NAMALWA (cell line): Measurements from ENCODE around the gene SLC45A1.

ENCODE experiments used
- DNase-seq: peaks from one replicate; pipeline ENCODE4 v3.0.0-alpha.2; 2015; ENCODE audit warnings: low spot score

Gene SLC45A1

DNA sequence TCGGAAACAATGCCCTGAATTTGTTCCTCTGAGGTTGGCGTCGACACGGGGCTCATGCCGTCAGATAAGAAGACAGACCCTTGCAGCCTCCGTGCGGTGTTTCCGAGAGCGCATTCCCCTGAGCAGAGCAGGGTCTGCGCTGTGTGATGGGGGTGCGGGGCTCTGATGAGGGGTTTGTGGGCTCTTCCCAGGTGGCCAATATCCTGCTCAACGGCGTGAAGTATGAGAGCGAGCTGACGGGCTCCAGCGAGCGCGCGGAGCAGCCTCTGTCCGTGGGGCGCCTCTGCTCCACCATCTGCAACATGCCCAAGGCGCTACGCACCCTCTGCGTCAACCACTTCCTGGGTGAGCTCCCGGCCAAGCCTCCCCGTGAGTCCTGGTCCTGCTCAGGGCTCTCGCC is 17.3 kb downstream of the SLC45A1 start:
- no peak for DNase-seq

DNA sequence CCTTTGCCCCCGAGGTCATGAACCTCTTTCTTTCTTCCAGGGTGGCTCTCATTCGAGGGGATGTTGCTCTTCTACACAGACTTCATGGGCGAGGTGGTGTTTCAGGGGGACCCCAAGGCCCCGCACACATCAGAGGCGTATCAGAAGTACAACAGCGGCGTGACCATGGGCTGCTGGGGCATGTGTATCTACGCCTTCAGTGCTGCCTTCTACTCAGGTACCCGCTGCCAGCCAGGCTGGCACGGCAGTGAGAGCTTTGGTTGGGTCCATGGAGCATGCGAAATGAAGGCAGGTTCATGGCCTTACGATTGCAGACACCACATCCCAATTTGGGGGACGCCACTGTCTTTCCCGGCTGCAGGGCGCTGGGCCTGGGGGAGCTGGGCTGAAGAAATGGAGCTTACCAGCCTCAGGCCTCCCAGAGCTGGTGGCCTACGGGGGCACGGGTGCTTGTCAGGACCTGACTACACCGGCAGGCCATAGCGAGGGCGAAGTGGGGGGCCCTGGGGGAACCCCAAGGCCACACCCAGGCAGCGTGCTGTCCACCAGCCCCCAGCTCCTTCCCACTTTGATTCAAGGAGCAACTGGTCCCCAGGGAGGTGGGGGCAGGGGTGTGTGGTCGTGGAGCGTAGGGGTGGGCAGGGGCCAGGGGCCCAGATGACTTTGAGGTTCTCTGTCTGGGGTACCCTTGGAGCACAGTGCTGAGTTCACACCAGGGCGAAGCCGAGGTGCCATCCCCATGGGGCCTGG is 20.0 kb downstream of the SLC45A1 start:
- no peak for DNase-seq

DNA sequence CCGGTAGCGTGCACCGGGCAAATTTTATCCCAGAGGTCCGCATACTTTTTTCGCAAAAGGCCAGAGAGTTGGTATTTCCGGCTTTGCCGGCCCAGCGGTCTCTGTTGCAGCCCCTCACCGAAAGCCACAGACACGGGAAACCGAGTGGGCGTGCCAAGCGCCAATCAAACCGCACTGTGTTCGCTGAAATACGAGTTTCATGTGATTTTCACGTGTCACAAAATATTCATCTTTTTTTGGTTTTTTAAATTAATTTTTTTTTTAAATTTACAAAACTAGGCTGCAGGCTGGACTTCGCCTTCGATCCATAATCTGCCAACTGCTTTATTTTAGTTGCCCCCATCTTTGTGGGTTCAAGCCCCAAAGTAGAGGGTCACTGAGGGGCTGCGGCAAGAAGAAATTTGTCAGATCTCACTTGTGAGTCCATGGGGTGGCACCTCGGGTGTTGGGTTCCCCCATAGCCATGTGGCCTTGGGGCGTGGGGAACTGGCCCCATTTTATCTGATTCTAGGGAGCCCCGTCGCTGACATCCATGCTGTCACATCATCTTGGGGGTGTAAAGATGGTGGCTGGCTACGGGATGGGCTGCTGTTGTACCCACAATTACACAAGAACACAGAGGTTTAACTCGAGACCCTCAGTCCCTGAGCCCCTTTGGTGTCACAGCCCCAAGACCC is 20.8 kb downstream of the SLC45A1 start:
- no peak for DNase-seq

DNA sequence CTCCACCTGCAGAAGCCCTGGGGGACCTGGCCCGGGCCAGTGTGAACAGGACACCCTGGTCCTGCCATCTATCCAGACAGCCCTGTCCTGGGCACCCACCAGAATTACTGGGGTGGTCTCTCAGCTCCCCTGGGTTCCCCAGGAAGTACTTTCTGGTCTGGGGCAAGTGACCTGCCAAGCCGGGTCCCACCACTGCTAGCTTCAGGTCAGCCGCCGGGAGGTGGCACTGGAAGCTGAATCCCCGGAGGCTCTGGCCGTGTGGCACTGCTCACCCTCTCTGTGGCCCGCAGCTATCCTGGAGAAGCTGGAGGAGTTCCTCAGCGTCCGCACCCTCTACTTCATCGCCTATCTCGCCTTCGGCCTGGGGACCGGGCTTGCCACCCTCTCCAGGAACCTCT is 21.3 kb downstream of the SLC45A1 start:
- DNase-seq = no peak

DNA sequence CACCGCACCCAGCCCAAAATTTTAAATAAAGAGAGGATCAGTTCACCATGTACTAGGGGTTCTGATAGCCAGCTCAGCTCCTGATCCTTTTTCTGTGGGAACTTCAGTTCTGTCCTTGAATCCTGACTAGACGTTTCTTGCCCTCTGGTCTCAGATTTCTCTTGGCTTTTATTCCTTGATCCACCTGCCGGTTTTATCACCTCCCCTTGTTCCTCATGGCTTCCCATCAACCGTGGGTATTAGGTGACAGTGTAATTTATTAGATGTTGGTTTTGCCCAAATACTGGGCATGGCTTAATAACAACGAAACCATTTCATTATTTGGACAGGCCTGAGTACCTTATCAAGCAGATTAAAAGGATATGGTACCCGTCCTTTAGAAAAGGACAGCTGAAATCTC is 22.5 kb downstream of the SLC45A1 start:
- no peak for DNase-seq

DNA sequence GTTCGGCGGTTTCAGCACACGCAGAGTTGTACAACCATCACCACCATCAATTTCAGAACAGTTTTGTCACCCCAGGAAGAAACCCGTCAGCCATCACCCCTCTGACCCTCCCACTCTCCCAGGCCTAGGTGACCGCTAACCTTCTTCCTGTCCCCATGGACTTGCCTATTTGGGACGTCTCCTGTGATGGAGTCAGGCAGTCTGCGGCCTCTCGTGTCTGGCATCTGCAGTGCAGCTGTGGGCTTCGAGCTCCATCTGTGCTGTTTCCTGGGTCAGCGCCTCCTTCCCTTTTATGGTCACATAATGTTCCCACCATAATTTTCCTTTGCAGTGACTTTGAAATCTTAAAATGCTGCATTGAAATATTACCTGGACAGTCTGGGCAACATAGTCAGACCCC is 24.4 kb downstream of the SLC45A1 start:
- DNase-seq = no peak

DNA sequence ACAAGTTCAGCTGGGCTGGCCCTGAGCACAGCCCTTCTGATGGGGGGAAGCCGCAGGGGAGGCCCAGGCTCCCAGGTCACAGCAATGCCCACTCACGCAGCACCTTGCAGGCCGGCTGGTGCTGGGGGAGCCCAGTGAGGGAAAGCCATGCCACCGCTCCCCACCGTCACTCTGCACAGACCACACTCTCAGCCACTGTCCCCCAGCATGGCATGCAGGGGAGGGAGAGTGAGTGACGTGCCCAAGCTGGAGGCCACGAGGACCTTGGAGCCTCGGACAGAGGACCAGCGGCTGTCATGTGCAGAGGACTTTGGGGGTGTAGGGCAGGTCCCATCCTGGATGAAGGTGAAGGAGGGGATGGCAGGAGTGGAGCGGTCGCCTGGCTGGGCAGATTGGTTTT is 25.1 kb downstream of the SLC45A1 start:
- no peak for DNase-seq

DNA sequence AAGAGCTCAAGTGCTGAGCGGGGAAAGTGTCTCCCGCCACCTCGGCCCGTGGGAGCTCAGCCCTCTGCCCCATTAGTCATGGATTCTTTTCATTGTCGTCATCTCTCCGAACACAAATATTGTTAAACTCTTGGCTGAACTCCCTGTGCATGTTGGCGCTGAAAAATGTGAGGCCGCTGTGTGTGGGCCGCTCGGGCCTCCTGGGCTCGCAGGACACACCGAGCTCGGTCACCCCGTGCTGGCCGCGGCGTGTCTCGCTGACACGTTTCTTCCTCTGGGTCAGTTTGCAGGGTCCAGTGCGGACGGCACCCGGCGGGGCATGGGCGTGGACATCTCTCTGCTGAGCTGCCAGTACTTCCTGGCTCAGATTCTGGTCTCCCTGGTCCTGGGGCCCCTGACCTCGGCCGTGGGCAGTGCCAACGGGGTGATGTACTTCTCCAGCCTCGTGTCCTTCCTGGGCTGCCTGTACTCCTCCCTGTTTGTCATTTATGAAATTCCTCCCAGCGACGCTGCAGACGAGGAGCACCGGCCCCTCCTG is 25.6 kb downstream of the SLC45A1 start:
- no peak for DNase-seq

DNA sequence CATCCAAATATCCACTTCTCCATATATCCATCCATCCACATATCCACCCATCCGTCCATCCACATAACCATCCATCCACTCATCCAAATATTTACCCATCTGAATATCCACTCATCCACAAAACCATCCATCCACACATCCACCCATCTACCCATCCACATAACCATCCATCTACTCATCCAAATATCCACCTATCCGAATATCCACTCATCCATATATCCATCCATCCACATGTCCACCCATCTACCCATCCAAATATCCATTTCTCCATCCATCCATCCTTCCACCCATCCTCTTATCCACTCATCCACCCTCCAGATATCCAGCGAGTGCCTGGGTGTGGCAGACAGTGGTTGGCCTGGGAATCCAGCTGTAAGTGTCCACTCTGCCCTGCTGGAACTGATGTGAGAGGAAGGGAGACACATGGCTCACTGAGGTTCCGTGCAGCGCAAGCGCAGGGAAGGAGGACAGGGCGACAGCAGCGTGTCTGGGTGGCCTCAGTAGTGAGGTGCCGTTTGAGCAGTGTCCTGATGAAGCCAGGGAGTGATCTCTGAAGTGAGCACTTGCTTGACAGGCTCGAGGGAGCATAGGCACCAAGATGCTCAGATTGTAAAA is 27.1 kb downstream of the SLC45A1 start:
- no peak for DNase-seq

DNA sequence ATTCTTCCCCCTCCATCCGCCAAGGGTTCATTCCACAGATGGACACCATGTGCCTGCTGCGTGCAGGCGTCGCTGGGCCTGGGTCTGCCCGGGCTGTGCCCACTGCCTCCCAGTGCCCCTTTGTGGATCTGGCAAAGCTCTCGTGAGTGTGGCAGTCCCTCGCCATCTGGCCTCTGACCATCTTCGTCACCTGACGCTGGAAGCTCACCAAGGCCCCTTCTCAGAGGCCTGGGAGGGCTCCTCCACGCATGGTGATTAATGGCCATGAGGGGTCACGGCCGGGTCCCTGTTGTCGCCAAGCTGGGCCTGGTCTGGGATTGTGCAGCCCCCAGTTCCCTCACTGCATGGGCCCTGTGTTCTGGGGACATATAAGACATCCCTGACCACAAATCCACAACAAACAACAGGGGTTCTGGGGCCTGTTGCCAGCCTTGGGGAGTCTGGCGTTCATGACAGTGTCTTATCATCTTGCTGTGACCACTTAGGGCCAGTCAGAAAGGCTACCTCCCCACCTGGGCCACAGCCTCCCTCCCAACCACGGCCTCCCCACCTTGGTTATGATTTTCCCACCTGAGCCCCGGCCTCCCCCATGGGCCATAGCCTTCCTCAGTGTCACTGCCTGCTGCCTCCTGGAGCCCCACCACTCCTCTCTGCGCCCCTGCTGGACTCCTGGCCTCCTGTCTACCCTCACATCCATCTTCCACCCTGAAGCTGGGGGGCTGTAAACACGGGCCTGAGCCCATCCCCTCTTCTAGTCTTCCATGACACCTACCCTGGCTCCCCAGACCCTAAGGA is 27.9 kb downstream of the SLC45A1 start:
- no peak for DNase-seq

DNA sequence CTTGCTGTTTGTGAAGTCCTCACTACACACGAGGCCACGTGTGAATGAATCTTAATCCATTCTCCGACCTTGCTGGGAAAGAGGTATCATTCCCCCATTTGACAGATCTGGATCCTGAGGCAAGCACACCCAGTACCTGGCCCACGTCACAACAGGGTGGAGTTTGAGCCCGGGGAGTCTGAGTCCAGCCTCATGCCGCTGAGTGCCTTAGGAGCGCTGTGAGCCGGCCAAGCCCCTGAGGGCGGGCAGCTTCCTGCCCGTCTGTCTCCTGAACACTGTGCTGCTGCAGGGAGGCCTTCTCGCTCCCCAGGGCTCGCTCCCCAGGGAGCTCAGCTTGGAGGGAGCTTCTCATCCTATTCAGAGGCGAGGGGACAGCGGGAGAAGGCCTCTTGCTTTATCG is 29.7 kb downstream of the SLC45A1 start:
- no peak for DNase-seq

DNA sequence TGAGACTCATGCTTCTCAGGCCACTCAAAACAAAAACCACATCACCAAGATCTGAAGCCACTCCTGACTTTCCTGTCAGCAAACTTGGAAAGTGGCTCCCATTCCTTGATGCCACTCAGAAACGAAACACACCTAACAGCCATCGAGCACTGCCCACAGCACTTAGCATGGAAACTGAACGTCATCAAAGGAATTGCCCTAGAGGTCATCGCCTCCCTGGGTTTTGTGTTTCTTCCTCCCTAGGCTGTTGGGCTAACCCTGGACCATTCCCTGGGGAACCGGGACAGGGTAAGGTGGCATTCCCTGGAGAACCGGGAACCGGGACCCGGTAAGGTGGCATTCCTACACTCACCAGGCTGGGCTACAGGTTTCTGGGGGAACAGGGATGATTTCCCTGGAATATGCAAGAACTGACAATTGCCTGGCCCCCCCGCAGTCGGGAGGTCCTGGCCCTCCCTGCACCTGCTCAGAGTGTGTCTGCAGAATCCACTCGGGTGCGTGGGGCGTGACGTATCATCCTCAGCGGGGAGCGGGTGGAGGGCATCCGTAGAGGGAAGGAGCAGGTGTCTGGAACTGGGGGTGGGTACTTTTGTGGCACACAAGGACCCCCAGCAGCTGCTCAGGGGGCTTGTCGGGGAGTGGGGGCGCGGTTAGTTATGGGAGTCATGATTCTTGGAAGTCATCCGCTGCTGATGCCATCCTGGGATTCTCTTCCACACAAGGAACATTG is 30.3 kb downstream of the SLC45A1 start:
- no peak for DNase-seq

DNA sequence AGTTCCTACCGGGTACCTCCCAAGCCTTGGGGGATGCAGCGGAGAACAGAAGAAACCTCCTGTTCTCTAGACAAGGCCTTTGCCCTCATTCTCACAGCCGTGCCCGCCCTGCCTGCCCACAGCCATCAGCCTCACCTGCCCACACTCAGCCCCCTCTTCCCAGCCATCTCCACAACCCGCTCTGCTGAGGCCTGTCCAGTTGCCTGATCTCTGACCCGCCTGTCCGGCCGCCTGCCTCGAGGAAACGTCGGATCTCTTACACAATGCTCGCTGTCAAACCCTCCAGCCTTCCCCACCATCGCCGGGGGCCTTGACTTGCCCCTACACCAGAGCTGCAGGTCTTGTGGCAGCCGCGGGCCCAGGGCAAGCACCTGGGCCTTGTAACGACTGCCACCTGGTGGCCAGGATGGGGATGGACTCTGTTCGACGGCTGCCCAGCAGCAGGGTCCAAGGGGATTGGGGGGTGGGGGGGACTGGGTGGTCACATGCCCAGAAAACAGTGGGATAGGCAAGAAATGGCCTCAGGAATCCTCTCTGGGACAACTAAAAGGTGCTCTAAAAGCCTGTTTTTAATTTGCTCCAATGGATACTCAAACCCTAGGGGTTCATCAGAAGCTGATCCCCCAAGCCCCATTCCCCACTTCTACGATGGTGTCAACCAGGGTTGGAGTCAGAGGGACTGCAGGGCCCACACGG is 31.0 kb downstream of the SLC45A1 start:
- DNase-seq = peak; percentile 85

DNA sequence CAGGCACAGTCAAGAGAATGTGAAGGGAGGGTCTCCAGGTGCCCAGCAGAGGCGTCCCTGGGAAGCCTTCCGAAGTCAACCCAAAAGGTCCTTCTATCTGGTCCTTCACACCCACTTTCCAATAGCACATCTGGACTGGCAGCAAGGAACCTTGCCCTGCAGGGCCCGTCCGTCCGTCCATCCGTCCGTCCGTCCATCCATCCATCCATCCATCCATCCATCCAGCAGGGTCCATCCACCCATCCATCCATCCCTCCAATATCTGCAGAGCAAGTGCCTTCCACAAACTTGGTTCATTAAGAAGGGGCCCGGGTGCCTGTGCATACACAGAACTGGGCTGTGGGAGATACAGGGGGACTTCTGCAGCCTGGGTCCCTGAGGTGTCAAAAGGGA is 31.6 kb downstream of the SLC45A1 start:
- peak; percentile 41 for DNase-seq

DNA sequence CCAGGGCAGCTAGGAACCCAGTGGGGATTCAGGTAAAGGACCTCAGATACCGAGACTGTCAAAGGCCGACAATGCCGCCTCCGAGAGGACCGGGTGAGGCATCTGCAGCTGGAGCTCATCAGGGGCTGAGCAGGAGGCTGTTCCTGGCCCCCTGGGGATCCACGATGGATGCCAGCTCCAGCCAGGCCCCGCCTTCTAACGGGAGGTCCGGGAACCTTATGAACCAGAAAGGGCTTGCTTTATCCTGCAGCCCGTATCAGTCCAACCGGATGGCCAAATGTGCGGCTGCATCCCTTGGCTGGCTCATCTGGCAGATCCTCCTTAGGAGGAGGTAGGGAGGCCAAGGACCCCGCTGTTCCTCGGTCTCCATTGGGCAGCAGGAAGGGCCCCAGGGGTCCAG is 32.0 kb downstream of the SLC45A1 start:
- DNase-seq = no peak

DNA sequence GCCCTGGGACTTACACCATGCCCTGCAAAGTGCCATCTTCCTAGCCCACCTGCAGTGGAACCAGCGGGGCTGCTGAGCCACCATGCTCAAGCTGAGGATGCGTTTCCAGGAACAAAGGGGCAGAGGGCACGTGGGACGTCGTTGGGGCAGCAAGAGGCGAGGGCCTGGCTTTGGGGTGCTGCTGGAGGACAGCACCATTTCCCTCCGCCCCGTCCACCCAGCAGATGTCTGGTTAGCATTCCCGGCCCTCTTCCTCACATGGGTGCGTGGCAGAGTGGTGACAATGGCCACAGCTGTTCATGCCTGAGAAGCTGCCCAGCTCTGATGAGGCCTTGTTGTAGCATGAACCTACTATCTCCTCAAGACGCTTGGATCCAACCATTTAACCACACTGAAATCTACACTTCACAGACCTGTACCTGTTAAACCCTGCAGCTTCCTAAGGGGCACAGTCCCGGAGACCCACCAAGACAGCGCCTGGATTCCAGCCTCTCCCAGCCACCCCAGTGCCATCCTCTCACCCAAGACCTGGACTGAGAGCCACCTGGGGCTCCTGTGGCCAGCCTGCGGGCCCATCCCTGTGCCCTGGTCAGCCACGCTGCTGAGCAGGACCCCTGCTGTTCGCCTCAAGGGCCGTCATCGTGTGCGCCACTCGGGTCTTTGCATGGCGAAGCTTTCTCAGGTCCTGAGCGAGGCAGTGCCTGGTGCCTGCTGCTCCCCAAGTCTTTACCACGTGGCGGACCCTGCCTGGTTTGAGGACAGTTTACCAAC is 33.2 kb downstream of the SLC45A1 start:
- DNase-seq = no peak

DNA sequence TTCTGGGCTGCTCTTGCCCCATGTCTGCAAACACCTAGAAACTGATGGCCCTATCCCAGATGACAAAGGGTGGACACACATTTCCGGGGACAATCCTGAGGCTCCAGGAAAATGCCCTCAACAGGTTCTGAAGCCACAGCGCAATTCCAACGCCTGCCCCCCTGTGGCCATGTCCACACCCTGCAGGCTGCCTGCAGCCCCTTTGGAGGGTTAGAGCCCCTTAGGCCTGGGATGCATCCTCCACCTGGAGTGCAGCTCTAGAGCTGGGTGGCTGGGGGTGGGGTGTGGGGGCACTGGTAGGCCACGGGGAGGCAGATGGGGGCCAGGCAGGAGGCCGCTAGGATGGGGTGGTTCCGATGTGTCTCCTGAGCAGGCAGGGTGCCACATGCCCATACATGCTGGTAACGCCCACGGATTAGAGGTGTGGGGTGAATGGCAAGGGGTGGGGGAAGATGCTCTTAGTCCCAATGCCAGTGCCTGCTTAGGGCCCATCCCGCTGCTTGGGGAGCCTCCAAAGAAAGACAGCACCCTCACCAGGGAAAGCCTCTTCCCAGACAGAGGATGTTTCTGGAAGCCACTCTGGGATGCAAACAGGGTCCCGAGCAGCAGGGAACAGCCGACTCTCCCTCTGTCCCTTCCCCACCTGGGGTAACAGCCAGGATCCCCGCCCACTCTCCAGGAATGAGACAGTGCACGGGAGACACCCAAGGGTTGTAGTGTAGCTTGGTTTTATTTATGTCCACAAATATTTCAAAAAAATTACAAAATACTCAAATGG is 34.0 kb downstream of the SLC45A1 start:
- DNase-seq = peak; percentile 62

DNA sequence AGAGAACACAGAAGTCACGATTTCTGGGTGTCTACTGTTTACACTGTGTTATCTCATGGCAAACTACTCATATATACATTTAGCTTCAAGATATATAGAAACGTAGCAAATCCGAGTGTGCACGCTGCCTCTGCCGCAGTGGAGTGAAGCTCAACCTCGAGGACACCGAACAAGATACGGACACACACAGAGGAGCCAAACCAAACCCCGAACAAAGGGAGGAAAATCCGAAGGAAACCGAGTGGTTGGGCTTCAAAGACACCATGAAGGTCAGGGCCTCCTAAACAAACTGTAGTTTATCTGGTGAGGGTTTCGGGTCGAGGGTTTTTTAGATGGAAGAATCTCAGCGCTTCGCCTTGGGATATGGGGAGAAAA is 34.5 kb downstream of the SLC45A1 start:
- DNase-seq = no peak
